HG03575 (cell line): ENCODE measurements around the gene OFD1.

ENCODE experiments used
- ATAC-seq: cut with Tn5 transposase; IDR thresholded peaks from one replicate; pipeline ENCODE4 v1.9.1; 2021; ENCODE audit not compliant: unreplicated experiment, insufficient number of reproducible peaks, low FRiP score; ENCODE audit errors: extremely low read depth

The OFD1 gene

DNA sequence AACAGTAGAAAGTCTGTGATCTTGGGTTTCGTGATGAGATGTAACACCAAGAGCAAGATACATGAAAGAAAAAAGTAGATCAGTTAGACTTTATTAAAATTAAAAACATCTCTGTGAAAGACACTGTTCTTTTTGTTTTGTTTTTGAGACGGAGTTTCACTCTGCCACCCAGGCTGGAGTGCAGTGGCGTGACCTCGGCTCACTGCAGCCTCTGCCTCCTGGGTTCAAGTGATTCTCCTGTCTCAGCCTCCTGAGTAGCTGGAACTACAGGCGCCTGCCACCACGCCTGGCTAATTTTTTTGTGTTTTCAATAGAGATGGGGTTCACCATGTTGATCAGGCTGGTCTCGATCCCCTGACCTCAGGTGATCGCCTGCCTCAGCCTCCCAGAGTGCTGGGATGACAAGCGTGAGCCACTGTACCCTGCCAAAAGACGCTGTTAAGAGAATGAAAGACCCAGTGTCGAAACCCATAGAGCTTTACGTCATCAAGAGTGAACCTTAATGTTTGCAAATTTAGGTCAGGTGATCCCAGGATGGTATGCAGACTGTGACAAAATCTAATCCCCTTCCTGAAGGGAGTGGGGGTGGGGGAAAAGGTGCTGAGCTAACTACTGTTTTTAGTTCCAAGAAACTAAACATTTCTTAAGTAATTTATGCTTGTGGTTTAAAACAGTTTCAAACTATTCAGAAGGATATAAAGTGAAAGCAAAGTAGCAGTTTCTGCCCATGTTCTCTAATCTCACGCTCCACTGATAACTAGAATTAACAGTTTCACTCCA is 8.0 kb downstream of the OFD1 start:
- peak; percentile 75 for ATAC-seq

GRCh38 chrX:13747836-13748235 is 13.3 kb downstream of the OFD1 start:
- ATAC-seq: no peak

DNA sequence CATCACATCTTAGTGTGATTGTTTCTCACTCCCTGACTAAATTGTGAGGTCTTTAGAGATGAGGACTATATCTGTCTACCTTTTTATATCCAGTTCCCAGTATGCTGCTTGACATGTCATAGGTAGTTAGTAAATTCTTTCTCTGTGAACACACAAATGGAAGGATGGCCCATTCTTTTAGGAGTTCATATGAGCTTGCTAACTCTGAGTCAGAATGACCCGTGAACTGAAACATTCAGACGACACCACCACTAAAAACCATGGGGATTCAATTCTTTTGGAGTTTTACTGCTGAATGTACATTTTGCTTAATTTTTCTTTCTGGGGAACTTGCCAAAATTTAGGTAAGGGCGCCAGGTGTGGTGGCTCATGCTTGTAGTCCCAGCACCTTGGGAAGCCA is 13.9 kb downstream of the OFD1 start:
- no peak for ATAC-seq

GRCh38 chrX:13750204-13750603 is 15.7 kb downstream of the OFD1 start:
- ATAC-seq: no peak

DNA sequence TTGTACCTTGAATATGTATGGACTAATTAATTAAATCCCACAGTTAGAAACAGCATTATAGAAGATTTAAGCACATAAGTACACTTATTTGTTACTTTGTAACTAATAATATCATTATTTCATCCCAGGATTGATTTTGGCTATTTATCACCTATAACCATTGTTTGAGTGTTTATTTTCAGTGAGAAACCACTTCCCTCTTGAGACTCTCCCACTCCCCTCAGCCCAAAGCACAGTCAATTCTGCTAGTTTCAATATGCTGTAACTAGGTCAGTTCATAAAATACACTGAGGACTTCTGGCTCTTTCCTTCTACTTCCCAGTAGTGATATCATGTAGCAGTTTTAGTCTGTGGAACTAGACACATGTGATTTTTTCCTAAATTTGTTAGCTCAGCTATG is 16.3 kb downstream of the OFD1 start:
- ATAC-seq: no peak

- ATAC-seq: no peak
Measured at GRCh38 chrX:13752141-13752540, 17.6 kb downstream of the OFD1 start.

- ATAC-seq: no peak
Measured at GRCh38 chrX:13752646-13753045, 18.1 kb downstream of the OFD1 start.

DNA sequence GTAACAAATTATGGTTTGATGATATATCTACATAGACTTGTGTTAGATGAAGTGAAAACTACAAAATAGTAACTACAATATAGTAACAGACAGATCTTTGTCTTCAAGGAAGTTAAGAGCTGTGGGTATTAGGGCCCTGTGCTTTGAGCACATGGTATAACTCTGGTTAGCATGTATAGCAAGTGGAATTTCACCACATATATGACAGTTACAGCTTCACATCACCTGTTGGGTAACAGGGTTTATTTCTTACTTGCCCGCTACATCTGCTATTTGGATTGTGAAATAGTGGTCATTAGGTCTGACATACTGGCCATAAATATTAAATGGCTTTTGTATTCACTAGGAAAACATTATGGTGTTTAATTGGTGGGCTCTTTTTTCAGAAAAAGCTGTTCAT is 20.2 kb downstream of the OFD1 start:
- no peak for ATAC-seq

- ATAC-seq: no peak
Measured at GRCh38 chrX:13755254-13755653, 20.7 kb downstream of the OFD1 start.

GRCh38 chrX:13756381-13756780 is 21.8 kb downstream of the OFD1 start:
- ATAC-seq: no peak

DNA sequence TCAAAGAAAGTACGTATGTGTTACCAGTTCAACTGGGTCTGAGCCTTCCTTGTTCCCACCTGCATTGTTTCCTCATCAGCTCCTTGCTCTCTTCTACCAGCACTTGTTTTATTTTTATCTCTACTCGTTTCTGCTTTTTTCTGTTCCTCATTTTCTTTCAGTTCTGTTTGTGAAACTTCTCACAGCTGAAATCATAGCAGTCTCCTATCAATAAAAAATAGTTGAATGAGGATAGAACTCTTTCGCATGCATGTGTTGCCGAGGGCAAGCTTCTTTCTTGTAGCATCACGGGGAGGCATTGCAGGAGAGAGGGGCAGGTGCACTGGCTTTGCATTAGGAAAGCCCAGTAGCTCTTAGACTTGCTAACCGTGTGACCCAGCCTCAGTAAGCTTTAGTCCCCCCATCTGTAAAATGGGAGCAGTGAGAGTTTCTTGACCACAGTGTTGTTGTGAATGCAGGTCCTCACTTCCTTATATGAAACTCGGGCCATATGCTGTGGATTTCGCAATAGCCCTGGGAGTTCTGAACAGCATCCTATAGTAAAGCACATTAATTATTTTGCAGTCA is 24.7 kb downstream of the OFD1 start:
- no peak for ATAC-seq

GRCh38 chrX:13760426-13760825 is 25.9 kb downstream of the OFD1 start:
- no peak for ATAC-seq

GRCh38 chrX:13761606-13762414 is 27.3 kb downstream of the OFD1 start:
- peak; percentile 74 for ATAC-seq

GRCh38 chrX:13763489-13763888 is 28.9 kb downstream of the OFD1 start:
- ATAC-seq: no peak

- ATAC-seq: no peak
Measured at GRCh38 chrX:13764281-13764680, 29.7 kb downstream of the OFD1 start.

DNA sequence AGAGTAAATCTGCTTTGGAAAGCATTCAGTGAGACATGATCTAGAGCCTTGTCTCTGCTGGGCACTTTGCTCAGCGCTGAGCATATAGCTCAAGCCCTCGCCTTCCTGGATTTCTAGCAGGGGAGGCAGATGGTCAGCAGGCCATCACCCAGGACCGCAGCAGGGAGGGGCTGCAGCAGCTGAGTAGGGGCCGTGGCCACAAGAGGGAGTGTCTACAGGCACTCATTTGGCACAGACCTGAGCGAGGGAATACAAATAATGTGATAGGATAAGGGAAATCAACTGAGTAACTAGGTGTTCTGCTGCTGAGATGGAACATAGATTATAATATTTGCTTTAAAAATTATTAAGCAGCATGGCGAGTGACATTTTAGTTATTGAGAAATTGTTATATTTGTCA is 30.2 kb downstream of the OFD1 start:
- ATAC-seq: no peak

- ATAC-seq: no peak
Measured at GRCh38 chrX:13768939-13769338, 34.4 kb downstream of the OFD1 start.

DNA sequence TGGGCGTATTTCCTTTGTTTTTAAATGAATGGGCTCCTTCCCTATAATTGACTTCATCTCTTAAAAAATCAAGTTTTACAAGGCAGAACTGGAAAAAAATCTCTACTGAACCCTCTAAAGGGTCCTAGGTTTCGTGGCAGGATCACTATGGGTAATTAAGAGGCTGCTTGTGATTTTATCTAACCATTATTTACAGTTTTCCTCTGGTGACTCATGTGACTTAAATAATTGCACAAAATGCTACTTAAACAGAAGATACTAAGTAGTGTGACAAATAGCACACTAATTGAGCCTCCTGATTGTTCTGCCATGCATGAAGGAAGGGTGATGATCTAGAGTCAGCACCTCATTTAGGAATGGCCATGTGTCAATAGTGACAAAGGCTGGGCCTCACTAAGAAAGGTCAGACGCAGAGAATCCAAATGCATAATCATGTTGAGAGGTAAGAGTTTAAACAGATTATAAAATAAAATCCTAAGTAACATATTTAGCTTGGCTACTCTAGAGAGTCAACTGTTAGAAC is 35.5 kb downstream of the OFD1 start:
- ATAC-seq: no peak

GRCh38 chrX:13774696-13775095 is 40.1 kb downstream of the OFD1 start:
- no peak for ATAC-seq

DNA sequence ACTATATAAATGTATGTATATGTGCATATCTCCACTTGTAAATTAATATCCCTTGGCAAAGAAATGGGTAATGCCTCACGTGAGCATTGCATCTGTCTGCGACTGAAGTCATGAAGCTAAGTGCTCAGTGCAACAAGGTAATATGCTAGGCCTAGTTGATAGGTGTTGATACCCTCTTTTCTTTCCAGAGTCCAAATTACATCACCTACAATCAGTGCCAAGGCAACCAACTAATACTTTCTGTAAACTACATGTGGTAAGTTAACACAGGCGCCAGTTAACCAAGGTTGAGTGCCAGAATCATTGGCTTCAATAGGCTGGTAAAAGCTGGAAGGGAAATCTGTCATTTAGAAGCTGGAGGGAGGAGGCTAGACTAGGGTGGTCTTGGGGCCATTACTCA is 41.3 kb downstream of the OFD1 start:
- no peak for ATAC-seq
